ENCODE data around the gene DYNLL2.
"Not testable (repeated sequence)": the region's sequence is repeated elsewhere in the genome, so short reads cannot be mapped to it uniquely, and the experiment has no call there.

Gene DYNLL2

DNA sequence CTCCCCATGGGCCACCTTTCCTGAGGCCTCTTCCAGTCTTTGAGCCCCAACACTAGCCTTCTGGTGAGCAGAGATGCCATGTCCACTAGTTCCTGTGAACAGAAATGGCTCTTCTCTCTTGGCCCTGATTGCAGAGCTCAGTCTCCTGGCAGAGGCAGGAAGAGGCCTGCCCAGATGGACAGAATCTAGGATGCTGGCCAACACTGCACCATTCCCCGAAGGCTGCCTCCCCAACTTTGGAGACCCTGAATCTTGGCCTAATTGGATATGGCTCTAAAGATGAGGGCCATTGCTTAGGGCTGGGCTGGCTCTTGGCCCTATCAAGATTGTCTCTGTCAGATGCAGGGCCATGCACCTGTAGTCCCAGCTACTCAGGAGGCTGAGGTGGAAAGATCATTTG lies 18.0 kb upstream of the DYNLL2 start:
- TF ChIP-seq, protein P1, sequence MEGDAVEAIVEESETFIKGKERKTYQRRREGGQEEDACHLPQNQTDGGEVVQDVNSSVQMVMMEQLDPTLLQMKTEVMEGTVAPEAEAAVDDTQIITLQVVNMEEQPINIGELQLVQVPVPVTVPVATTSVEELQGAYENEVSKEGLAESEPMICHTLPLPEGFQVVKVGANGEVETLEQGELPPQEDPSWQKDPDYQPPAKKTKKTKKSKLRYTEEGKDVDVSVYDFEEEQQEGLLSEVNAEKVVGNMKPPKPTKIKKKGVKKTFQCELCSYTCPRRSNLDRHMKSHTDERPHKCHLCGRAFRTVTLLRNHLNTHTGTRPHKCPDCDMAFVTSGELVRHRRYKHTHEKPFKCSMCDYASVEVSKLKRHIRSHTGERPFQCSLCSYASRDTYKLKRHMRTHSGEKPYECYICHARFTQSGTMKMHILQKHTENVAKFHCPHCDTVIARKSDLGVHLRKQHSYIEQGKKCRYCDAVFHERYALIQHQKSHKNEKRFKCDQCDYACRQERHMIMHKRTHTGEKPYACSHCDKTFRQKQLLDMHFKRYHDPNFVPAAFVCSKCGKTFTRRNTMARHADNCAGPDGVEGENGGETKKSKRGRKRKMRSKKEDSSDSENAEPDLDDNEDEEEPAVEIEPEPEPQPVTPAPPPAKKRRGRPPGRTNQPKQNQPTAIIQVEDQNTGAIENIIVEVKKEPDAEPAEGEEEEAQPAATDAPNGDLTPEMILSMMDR (IDR thresholded peaks at IDR 0.05; ENCODE audit: low read depth, low read length, missing control alignments), result no peak
- DNase-seq (ENCODE audit: low read depth), result no peak
- in situ Hi-C loops (cut with HindIII; ENCODE audit: low sequenced_read_pairs), result no loop called here
- H3K4me3 ChIP-seq (ENCODE audit: low read depth, low read length), result no peak overlapping the region

DNA sequence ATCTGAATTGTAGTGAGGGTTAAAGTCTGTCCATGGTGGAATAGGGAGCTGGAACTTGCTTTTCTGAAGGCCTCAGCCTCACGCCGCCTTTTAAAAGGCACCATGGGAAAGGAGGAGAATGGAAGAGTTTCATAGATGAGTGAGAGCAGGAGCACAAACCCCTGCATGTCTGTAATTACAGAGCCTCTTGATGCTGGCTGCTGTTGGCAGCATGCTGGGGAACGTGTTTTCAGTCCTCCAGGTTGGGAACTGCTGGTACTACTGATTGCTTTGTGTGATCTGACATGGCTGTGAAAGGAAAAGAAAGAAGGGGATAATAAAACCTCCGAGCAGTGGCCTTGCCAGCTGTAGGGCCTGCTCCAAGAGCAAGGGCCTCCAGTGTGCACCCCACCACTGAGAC lies 16.8 kb upstream of the DYNLL2 start:
- in situ Hi-C loops (cut with HindIII; ENCODE audit: low sequenced_read_pairs), result no loop called here
- DNase-seq (ENCODE audit: low read depth), result no peak
- TF ChIP-seq, protein P1 (IDR thresholded peaks at IDR 0.05; ENCODE audit: low read depth, low read length, missing control alignments), result no peak
- no peak overlapping the region for H3K4me3 ChIP-seq (ENCODE audit: low read depth, low read length)

DNA sequence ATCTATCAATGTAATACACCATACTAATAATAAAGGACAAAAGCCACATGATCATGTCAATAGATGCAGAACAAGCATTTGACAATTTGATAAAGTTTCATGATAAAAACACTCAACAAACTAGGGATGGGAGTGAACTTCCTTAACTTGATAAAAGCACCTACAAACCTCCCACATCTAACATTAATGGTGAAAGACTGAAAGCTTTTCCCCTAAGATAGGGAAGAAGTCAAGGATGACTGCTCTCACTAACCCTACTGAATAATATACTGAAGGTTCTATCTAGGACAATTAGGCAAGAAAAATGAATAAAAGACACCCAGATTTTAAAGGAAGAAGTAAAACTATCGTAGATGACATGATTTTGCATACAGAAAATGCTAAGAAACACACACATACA lies 10.4 kb upstream of the DYNLL2 start:
- in situ Hi-C loops (cut with HindIII; ENCODE audit: low sequenced_read_pairs), result no loop called here
- no peak overlapping the region for H3K4me3 ChIP-seq (ENCODE audit: low read depth, low read length)
- DNase-seq (ENCODE audit: low read depth), result no peak
- TF ChIP-seq, protein P1 (IDR thresholded peaks at IDR 0.05; ENCODE audit: low read depth, low read length, missing control alignments), result no peak

DNA sequence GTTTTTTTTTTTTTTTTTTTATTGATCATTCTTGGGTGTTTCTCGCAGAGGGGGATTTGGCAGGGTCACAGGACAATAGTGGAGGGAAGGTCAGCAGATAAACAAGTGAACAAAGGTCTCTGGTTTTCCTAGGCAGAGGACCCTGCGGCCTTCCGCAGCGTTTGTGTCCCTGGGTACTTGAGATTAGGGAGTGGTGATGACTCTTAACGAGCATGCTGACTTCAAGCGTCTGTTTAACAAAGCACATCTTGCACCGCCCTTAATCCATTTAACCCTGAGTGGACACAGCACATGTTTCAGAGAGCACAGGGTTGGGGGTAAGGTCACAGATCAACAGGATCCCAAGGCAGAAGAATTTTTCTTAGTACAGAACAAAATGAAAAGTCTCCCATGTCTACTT lies 10.0 kb upstream of the DYNLL2 start:
- H3K4me3 ChIP-seq (ENCODE audit: low read depth, low read length); DNase-seq (ENCODE audit: low read depth); in situ Hi-C loops (cut with HindIII; ENCODE audit: low sequenced_read_pairs): not testable (repeated sequence)

DNA sequence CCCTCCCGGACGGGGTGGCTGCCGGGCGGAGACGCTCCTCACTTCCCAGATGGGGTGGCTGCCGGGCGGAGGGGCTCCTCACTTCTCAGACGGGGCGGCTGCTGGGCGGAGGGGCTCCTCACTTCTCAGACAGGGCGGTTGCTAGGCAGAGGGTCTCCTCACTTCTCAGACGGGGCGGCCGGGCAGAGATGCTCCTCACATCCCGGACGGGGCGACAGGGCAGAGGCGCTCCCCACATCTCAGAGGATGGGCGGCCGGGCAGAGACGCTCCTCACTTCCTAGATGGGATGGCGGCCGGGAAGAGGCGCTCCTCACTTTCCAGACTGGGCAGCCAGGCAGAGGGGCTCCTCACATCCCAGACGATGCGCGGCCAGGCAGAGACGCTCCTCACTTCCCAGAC lies 8.8 kb upstream of the DYNLL2 start:
- in situ Hi-C loops (cut with HindIII; ENCODE audit: low sequenced_read_pairs); DNase-seq (ENCODE audit: low read depth); H3K4me3 ChIP-seq (ENCODE audit: low read depth, low read length): not testable (repeated sequence)

DNA sequence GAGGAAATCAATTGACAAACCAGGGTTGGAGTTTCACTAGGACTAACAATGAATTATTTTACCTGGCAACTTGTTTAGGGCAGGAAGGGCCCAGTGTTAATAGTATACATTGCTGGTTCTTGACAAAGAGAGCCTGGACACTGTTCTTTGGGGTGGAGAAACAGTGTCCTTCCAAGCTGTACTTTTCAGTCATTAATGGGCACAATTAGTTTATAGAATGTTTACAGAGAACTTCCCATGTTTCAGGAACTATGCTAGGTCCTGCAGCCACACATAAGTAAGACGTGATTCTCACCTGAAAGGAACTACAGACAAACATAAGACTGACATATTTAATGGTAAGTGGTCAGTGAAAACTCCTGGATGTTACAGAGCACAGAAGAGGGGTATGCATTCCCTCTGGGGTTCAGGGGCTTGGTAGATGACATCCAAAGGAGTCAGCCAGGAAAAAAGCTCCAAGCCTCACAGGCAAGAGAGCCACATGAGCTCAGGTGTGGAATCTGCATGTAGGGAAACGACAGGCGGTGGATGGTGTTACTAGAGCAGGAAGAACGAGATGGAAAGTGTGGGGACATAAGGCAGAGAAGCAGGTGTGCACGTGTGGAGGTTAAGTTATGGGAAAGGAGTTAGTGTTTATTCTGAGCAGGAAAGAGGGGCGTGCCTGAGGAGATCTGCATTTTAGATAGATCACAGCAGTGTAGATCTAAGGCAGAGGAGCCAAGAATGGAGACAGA lies 3.8 kb upstream of the DYNLL2 start:
- in situ Hi-C loops (cut with HindIII; ENCODE audit: low sequenced_read_pairs), result no loop called here
- no peak for DNase-seq (ENCODE audit: low read depth)
- no peak overlapping the region for H3K4me3 ChIP-seq (ENCODE audit: low read depth, low read length)
- TF ChIP-seq, protein P1 (IDR thresholded peaks at IDR 0.05; ENCODE audit: low read depth, low read length, missing control alignments), result no peak

DNA sequence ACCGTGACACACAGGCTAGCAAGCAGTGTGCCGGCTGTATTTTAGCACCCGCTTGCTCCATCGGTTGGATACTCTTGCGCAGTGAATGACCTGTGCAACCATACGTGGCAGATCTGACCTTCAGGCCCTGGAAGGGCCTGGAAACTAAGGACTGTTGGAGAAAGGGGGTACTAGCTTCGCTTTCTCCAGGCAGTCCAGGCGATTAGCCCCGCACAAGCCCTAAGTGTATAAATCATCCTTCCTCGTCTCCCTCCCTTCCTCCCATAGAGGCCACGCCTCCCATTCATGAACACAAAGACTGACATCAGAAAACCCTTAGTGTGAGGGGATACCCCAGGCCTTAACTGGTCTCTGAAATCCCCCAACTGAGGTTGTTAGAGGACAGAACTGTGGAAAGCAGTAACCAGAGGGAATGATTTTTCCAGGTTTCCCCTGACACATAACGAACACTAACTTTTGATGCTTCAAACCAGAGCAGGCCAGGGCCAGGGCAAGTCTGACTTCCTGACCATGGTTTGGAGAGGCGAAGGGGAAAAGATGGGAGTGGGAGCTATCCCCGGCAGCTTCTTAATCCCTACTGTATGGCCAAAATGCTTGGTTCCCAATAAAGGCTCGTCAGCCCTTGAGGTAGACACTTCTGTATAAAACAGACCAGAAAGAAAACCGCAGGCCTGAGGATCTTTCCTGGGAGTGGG lies 1.4 kb upstream of the DYNLL2 start:
- TF ChIP-seq, protein P1 (IDR thresholded peaks at IDR 0.05; ENCODE audit: low read depth, low read length, missing control alignments), result no peak
- H3K4me3 ChIP-seq (ENCODE audit: low read depth, low read length), result no peak overlapping the region
- in situ Hi-C loops (cut with HindIII; ENCODE audit: low sequenced_read_pairs), result no loop called here
- DNase-seq (ENCODE audit: low read depth), result no peak

All from astrocyte of the cerebellum (primary cell).